H9 (cell line): Measurements from ENCODE around the gene GPR52. TPM values are rescaled to one million over a fixed set of nuclear protein-coding genes. Genes with fewer than 3 reads are reported as not detected.

Source experiments
- DNase-seq: peaks from one replicate; pipeline ENCODE4 v3.0.0-alpha.2; 2017
- H2AFZ ChIP-seq: one replicate; pipeline ENCODE4 v1.6.1; 2013; ENCODE audit warnings: mild to moderate bottlenecking, low read length, control low read depth, moderate library complexity
- H2AK5ac ChIP-seq: 2 replicates; pipeline ENCODE4 v1.6.1; 2013; ENCODE audit warnings: low read length, control low read depth, mixed read lengths; ENCODE audit not compliant: insufficient read length
- H2BK120ac ChIP-seq: one replicate; pipeline ENCODE4 v1.6.1; 2013; ENCODE audit warnings: low read depth, mild to moderate bottlenecking, low read length, control low read depth, inconsistent platforms; ENCODE audit not compliant: poor library complexity, severe bottlenecking
- H2BK12ac ChIP-seq: 2 replicates; pipeline ENCODE4 v1.6.1; 2013; ENCODE audit warnings: low read length, control low read depth, mixed read lengths, low read depth; ENCODE audit not compliant: insufficient read length
- H2BK15ac ChIP-seq: 2 replicates; pipeline ENCODE4 v1.6.1; 2013; ENCODE audit warnings: low read depth, low read length, control low read depth
- H2BK20ac ChIP-seq: one replicate; pipeline ENCODE4 v1.6.1; 2013; ENCODE audit warnings: low read depth, mild to moderate bottlenecking, low read length, control low read depth, inconsistent platforms; ENCODE audit not compliant: poor library complexity, severe bottlenecking
- H2BK5ac ChIP-seq: 2 replicates; pipeline ENCODE4 v1.6.1; 2013; ENCODE audit warnings: low read length, control low read depth, mixed read lengths; ENCODE audit not compliant: insufficient read length
- H3K14ac ChIP-seq: 2 replicates; pipeline ENCODE4 v1.6.1; 2013; ENCODE audit warnings: low read length, control low read depth; ENCODE audit not compliant: insufficient read depth
- H3K18ac ChIP-seq: 2 replicates; pipeline ENCODE4 v1.6.1; 2013; ENCODE audit warnings: low read depth, mild to moderate bottlenecking, mixed read lengths, low read length, control low read depth; ENCODE audit not compliant: insufficient read length
- H3K23ac ChIP-seq: 2 replicates; pipeline ENCODE4 v1.6.1; 2013; ENCODE audit warnings: low read length, control low read depth, mixed read lengths, low read depth; ENCODE audit not compliant: insufficient read length
- H3K23me2 ChIP-seq: 2 replicates; pipeline ENCODE4 v1.6.1; 2013; ENCODE audit warnings: low read depth, mild to moderate bottlenecking, mixed read lengths, low read length, control low read depth; ENCODE audit not compliant: insufficient read length, poor library complexity, severe bottlenecking
- H3K27ac ChIP-seq: 2 replicates; pipeline ENCODE4 v1.5.1; 2013; ENCODE audit warnings: low read length, control low read depth, mixed read lengths, low read depth; ENCODE audit not compliant: insufficient read length
- H3K27me3 ChIP-seq: 2 replicates; pipeline ENCODE4 v1.6.1; 2013; ENCODE audit warnings: low read length, control low read depth, inconsistent platforms; ENCODE audit not compliant: insufficient read depth
- H3K4ac ChIP-seq: 2 replicates; pipeline ENCODE4 v1.6.1; 2013; ENCODE audit warnings: low read depth, mild to moderate bottlenecking, control low read depth, inconsistent platforms, low read length, moderate library complexity
- H3K4me1 ChIP-seq: 2 replicates; pipeline ENCODE4 v1.6.1; 2013; ENCODE audit warnings: low read length, control low read depth, inconsistent platforms; ENCODE audit not compliant: insufficient read depth
- H3K4me2 ChIP-seq: 2 replicates; pipeline ENCODE4 v1.6.1; 2013; ENCODE audit warnings: low read length, control low read depth, mixed read lengths; ENCODE audit not compliant: insufficient read length, insufficient read depth
- H3K56ac ChIP-seq: 2 replicates; pipeline ENCODE4 v1.6.1; 2013; ENCODE audit warnings: low read depth, mild to moderate bottlenecking, mixed read lengths, low read length, control low read depth; ENCODE audit not compliant: insufficient read length
- H3K79me1 ChIP-seq: 2 replicates; pipeline ENCODE4 v1.6.1; 2013; ENCODE audit warnings: low read depth, mild to moderate bottlenecking, moderate library complexity, low read length, control low read depth, inconsistent platforms; ENCODE audit not compliant: insufficient read depth, poor library complexity, severe bottlenecking
- H3K79me2 ChIP-seq: 2 replicates; pipeline ENCODE4 v1.6.1; 2013; ENCODE audit warnings: low read length, control low read depth, inconsistent platforms; ENCODE audit not compliant: insufficient read depth
- H3K9ac ChIP-seq: 2 replicates; pipeline ENCODE4 v1.6.1; 2013; ENCODE audit warnings: low read length, control low read depth, mixed read lengths; ENCODE audit not compliant: insufficient read length; ENCODE audit errors: extremely low read depth
- H3K9me3 ChIP-seq: one replicate; pipeline ENCODE4 v1.6.1; 2013; ENCODE audit warnings: low read depth, low read length, inconsistent platforms; ENCODE audit not compliant: control insufficient read depth
- H3T11ph ChIP-seq: one replicate; pipeline ENCODE4 v1.6.1; 2013; ENCODE audit warnings: mild to moderate bottlenecking, low read length, control low read depth, inconsistent platforms
- H4K20me1 ChIP-seq: one replicate; pipeline ENCODE4 v1.6.1; 2013; ENCODE audit not compliant: control insufficient read depth, insufficient read length, insufficient read depth
- H4K5ac ChIP-seq: 2 replicates; pipeline ENCODE4 v1.6.1; 2013; ENCODE audit warnings: low read depth, mild to moderate bottlenecking, mixed read lengths, low read length, control low read depth; ENCODE audit not compliant: insufficient read length
- H4K8ac ChIP-seq: replicated peaks from 2 replicates; pipeline ENCODE4 v1.6.1; 2013; ENCODE audit warnings: low read length, control low read depth, mixed read lengths, low read depth; ENCODE audit not compliant: insufficient read length
- H4K91ac ChIP-seq: 2 replicates; pipeline ENCODE4 v1.6.1; 2013; ENCODE audit warnings: low read depth, mild to moderate bottlenecking, moderate library complexity, mixed read lengths, low read length, control low read depth; ENCODE audit not compliant: insufficient read length
- H3K27ac Mint-ChIP-seq, 3 experiments: 2 replicates in 2 of 3; 3 replicates in 1 of 3; pipeline ENCODE4 v1.8.0; 2020 to 2021; ENCODE audit warnings: mixed read lengths in 3 of 3, mild to moderate bottlenecking in 1 of 3, moderate library complexity in 1 of 3
- H3K27me3 Mint-ChIP-seq: 2 replicates; pipeline ENCODE4 v1.8.0; 2021; ENCODE audit warnings: low read depth, mild to moderate bottlenecking, moderate library complexity, mixed read lengths
- H3K36me3 Mint-ChIP-seq, 3 experiments: 2 replicates in 2 of 3; 3 replicates in 1 of 3; pipeline ENCODE4 v1.8.0; 2020 to 2021; ENCODE audit warnings: low read depth in 3 of 3, mixed read lengths in 3 of 3; ENCODE audit not compliant: insufficient read depth in 1 of 3
- H3K4me1 Mint-ChIP-seq, 2 experiments: 2 replicates each; pipeline ENCODE4 v1.8.0; 2020; ENCODE audit warnings: mixed read lengths in 2 of 2
- H3K4me3 Mint-ChIP-seq, 2 experiments: 2 replicates in 1 of 2; 3 replicates in 1 of 2; pipeline ENCODE4 v1.8.0; 2020 to 2021; ENCODE audit warnings: mild to moderate bottlenecking in 2 of 2, mixed read lengths in 2 of 2, moderate library complexity in 1 of 2
- H3K9me3 Mint-ChIP-seq, 2 experiments: 2 replicates in 1 of 2; 3 replicates in 1 of 2; pipeline ENCODE4 v1.8.0; 2020; ENCODE audit warnings: mild to moderate bottlenecking in 2 of 2, mixed read lengths in 2 of 2, moderate library complexity in 1 of 2
- WGBS: extraction: QIAGEN DNeasy Blood & Tissue Kit; methylation state at CpG from one replicate; pipeline ENCODE4 v1.1.7; 2013; ENCODE audit warnings: missing lambda C conversion rate, low lambda C conversion rate, mixed read lengths; ENCODE audit not compliant: insufficient read length; ENCODE audit errors: extremely low coverage; 5-methylcytosine and 5-hydroxymethylcytosine counted together
- total RNA-seq: library from RNA; stranded (reverse); gene quantifications from 2 replicates; pipeline ENCODE4 v1.2.1, GENCODE V29; 2021
- TF ChIP-seq, protein P1 (sequence below): fragments of 200-600 bp; sonication (generic); conservative IDR thresholded peaks from 3 replicates; pipeline ENCODE4 v1.8.0; 2021; ENCODE audit warnings: antibody characterized with exemption, mild to moderate bottlenecking

GPR52 gene
- total RNA-seq, 1 experiment from 2014 or later = 0.28 TPM

- no peak overlapping the region for H2AK5ac ChIP-seq
- no peaks in the 10 kb centered on the region for H4K20me1 ChIP-seq
- no peak overlapping the region for H4K91ac ChIP-seq
- no peak overlapping the region for H3K56ac ChIP-seq
- H4K5ac ChIP-seq = no peak overlapping the region
- no peaks in the 10 kb centered on the region for H3K27me3 ChIP-seq
- H3T11ph ChIP-seq = no peak overlapping the region
- Mint-ChIP-seq H3K9me3 (no peaks in the 10 kb centered on the region), H3K4me1 (no peaks in the 10 kb centered on the region), H3K4me3 (no peak overlapping the region), H3K36me3 (no peaks in the 10 kb centered on the region), H3K27ac (no peak overlapping the region), H3K27me3 (peaks cover 2% of the 10 kb centered on the region; the same call in 1 of the 2 replicates)
- no peaks in the 10 kb centered on the region for H3K23me2 ChIP-seq
- no peak overlapping the region for H3K27ac ChIP-seq
- no peak overlapping the region for H2BK12ac ChIP-seq
- no peak overlapping the region for H3K9ac ChIP-seq
- H4K8ac ChIP-seq = no peak overlapping the region
- H3K4me1 ChIP-seq = no peaks in the 10 kb centered on the region
- H3K79me2 ChIP-seq = no peaks in the 10 kb centered on the region
- TF ChIP-seq, protein P1, sequence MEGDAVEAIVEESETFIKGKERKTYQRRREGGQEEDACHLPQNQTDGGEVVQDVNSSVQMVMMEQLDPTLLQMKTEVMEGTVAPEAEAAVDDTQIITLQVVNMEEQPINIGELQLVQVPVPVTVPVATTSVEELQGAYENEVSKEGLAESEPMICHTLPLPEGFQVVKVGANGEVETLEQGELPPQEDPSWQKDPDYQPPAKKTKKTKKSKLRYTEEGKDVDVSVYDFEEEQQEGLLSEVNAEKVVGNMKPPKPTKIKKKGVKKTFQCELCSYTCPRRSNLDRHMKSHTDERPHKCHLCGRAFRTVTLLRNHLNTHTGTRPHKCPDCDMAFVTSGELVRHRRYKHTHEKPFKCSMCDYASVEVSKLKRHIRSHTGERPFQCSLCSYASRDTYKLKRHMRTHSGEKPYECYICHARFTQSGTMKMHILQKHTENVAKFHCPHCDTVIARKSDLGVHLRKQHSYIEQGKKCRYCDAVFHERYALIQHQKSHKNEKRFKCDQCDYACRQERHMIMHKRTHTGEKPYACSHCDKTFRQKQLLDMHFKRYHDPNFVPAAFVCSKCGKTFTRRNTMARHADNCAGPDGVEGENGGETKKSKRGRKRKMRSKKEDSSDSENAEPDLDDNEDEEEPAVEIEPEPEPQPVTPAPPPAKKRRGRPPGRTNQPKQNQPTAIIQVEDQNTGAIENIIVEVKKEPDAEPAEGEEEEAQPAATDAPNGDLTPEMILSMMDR = no peak
- no peak overlapping the region for H2BK5ac ChIP-seq
- H3K14ac ChIP-seq = no peak overlapping the region
- no peak overlapping the region for H3K18ac ChIP-seq
- H3K23ac ChIP-seq = no peak overlapping the region
- no peak overlapping the region for H2BK120ac ChIP-seq
- H2BK20ac ChIP-seq = no peak overlapping the region
- no peaks in the 10 kb centered on the region for H3K79me1 ChIP-seq
- H3K4me2 ChIP-seq = no peak overlapping the region
- no peak overlapping the region for H3K4ac ChIP-seq
- no CpG with 5 or more reads among the region's 1 CpG for WGBS
- no peak overlapping the region for H2BK15ac ChIP-seq
- H3K9me3 ChIP-seq = no peaks in the 10 kb centered on the region
- H2AFZ ChIP-seq = no peak overlapping the region
- DNase-seq = no peak
Observed at GRCh38 chr1:174479281-174479680, 31.5 kb downstream of the GPR52 start.
